Osteoblast (primary cell): ENCODE data around the gene INPP5B. TPM values are rescaled to one million over a fixed set of nuclear protein-coding genes. Genes with fewer than 3 reads are reported as not detected.

Source experiments
- DNase-seq: peaks from one replicate; pipeline ENCODE4 v3.0.0; 2011; ENCODE audit warnings: low spot score, mixed read lengths; ENCODE audit not compliant: insufficient read length; ENCODE audit errors: missing footprints
- H2AFZ ChIP-seq: 2 replicates; pipeline ENCODE4 v1.6.0; 2011; ENCODE audit warnings: mild to moderate bottlenecking, low read length
- H3K27ac ChIP-seq: 2 replicates; pipeline ENCODE4 v1.5.1; 2011; ENCODE audit warnings: mild to moderate bottlenecking, low read depth, low read length, moderate library complexity
- H3K27me3 ChIP-seq: 2 replicates; pipeline ENCODE4 v1.6.0; 2012; ENCODE audit warnings: mild to moderate bottlenecking, control low read depth, inconsistent platforms, low read length, moderate library complexity; ENCODE audit not compliant: insufficient read depth
- H3K36me3 ChIP-seq: 2 replicates; pipeline ENCODE4 v1.5.1; 2011; ENCODE audit warnings: mild to moderate bottlenecking, low read length, control low read depth, moderate library complexity; ENCODE audit not compliant: insufficient read depth
- H3K4me1 ChIP-seq: 2 replicates; pipeline ENCODE4 v1.5.1; 2011; ENCODE audit warnings: mild to moderate bottlenecking, low read length, control low read depth, moderate library complexity; ENCODE audit not compliant: insufficient read depth
- H3K4me2 ChIP-seq: 2 replicates; pipeline ENCODE4 v1.6.0; 2011; ENCODE audit warnings: mild to moderate bottlenecking, low read length; ENCODE audit not compliant: insufficient read depth
- H3K4me3 ChIP-seq: fragments of 200-600 bp; sonication (generic); 3 replicates; pipeline ENCODE4 v1.5.1; 2012; ENCODE audit warnings: mild to moderate bottlenecking, low read length, inconsistent platforms; ENCODE audit not compliant: insufficient read depth
- H3K79me2 ChIP-seq: 2 replicates; pipeline ENCODE4 v1.6.0; 2012; ENCODE audit warnings: mild to moderate bottlenecking, low read length, control low read depth, inconsistent platforms; ENCODE audit not compliant: insufficient read depth
- H3K9me3 ChIP-seq: 2 replicates; pipeline ENCODE4 v1.5.1; 2011; ENCODE audit warnings: low read depth, low read length, control low read depth
- H4K20me1 ChIP-seq: 2 replicates; pipeline ENCODE4 v1.6.0; 2012; ENCODE audit warnings: mild to moderate bottlenecking, low read length, control low read depth; ENCODE audit not compliant: insufficient read depth
- total RNA-seq: library from RNA; depleted of rRNA; stranded (reverse); fragments of >200 nt; gene quantifications from 2 replicates; pipeline ENCODE4 v1.2.3, GENCODE V29; 2012
- TF ChIP-seq, protein P1 (sequence below): IDR thresholded peaks from 2 replicates; pipeline ENCODE4 v1.5.1; 2011; ENCODE audit warnings: mild to moderate bottlenecking, low read depth, low read length, moderate library complexity; ENCODE audit errors: extremely low read depth

INPP5B gene
- total RNA-seq, 1 donor: 39.4 TPM

DNA sequence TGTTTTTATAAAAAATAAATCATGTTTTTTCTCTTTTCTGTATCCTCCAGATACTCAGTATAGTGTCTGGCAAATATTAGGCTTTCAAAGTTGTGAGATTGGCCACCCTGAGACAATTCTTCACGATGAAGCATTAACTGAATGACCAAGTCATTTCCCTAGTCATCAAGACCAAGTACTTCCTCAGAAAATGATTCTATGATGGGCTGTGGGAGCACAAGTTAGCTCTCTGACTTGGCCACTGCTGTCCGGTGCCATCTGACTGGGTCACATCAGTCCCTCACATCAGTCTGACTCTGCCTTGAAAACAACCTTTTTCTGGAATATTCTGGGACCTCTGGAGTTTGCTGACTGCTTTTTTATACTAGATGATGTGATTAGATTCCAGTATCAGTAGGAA is 125.4 kb downstream of the INPP5B start:
- Histone ChIP-seq H3K27ac (no peak overlapping the region), H3K4me2 (no peak overlapping the region), H3K9me3 (no peaks in the 10 kb centered on the region), H3K27me3 (no peaks in the 10 kb centered on the region), H2AFZ (no peak overlapping the region), H3K36me3 (peaks cover 45% of the 10 kb centered on the region), H3K4me3 (no peak overlapping the region), H3K79me2 (no peaks in the 10 kb centered on the region), H3K4me1 (peaks cover 5% of the 10 kb centered on the region), H4K20me1 (peaks cover 2% of the 10 kb centered on the region)
- TF ChIP-seq, protein P1, sequence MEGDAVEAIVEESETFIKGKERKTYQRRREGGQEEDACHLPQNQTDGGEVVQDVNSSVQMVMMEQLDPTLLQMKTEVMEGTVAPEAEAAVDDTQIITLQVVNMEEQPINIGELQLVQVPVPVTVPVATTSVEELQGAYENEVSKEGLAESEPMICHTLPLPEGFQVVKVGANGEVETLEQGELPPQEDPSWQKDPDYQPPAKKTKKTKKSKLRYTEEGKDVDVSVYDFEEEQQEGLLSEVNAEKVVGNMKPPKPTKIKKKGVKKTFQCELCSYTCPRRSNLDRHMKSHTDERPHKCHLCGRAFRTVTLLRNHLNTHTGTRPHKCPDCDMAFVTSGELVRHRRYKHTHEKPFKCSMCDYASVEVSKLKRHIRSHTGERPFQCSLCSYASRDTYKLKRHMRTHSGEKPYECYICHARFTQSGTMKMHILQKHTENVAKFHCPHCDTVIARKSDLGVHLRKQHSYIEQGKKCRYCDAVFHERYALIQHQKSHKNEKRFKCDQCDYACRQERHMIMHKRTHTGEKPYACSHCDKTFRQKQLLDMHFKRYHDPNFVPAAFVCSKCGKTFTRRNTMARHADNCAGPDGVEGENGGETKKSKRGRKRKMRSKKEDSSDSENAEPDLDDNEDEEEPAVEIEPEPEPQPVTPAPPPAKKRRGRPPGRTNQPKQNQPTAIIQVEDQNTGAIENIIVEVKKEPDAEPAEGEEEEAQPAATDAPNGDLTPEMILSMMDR: no peak
- DNase-seq: no peak

DNA sequence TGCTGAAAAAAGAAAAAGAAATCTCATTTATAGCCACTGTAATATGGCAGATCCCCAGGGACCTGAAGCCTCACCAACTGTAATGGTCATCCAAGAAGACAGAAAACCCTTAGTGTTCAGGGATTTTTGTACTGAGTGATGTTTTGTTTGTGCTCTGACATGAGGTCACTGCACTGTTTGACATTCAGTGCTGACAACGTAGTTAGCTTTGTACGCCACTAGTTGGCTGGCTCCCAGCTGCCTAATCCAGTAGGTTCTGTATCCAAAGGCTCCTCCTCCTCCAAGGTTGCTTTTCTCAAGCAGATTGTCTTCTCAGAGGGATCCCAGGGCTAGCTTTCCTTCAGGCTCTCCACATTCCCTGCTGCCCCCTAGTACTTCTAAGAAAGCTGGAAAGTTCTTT is 129.4 kb downstream of the INPP5B start:
- TF ChIP-seq, protein P1: no peak
- no peak overlapping the region for H3K27ac ChIP-seq
- peaks cover 17% of the 10 kb centered on the region for H3K79me2 ChIP-seq
- peaks cover 11% of the 10 kb centered on the region for H4K20me1 ChIP-seq
- no peak for DNase-seq
- no peaks in the 10 kb centered on the region for H3K27me3 ChIP-seq
- H3K36me3 ChIP-seq: peaks cover 58% of the 10 kb centered on the region
- H2AFZ ChIP-seq: no peak overlapping the region
- H3K9me3 ChIP-seq: no peaks in the 10 kb centered on the region
- no peak overlapping the region for H3K4me2 ChIP-seq
- H3K4me1 ChIP-seq: peaks cover 5% of the 10 kb centered on the region
- H3K4me3 ChIP-seq: no peak overlapping the region

DNA sequence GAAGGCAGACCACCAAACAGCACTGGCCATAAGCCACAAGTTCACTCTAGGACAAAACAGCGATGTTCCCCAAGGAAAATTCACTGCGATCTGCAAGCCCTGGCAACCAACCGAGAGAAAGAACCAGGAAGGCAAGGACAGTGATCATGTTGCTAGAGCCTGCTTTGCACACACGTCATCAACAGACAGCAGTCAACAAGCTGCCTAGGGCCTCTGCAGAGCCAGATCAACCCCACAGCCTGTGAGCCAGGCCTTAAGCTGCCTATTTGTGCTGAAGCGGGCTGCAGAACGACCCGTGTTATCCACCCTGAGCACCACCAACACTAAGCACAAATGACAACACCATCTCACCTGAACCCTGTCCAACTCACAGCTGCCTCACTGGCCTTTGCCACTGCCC is 132.6 kb downstream of the INPP5B start:
- TF ChIP-seq, protein P1: no peak
- Histone ChIP-seq H3K4me2 (no peak overlapping the region), H3K27me3 (no peaks in the 10 kb centered on the region), H3K4me3 (no peak overlapping the region), H4K20me1 (peaks cover 23% of the 10 kb centered on the region), H3K79me2 (peaks cover 37% of the 10 kb centered on the region), H3K36me3 (peaks cover 45% of the 10 kb centered on the region), H3K4me1 (peaks cover 18% of the 10 kb centered on the region), H2AFZ (no peak overlapping the region), H3K27ac (no peak overlapping the region), H3K9me3 (no peaks in the 10 kb centered on the region)
- no peak for DNase-seq

DNA sequence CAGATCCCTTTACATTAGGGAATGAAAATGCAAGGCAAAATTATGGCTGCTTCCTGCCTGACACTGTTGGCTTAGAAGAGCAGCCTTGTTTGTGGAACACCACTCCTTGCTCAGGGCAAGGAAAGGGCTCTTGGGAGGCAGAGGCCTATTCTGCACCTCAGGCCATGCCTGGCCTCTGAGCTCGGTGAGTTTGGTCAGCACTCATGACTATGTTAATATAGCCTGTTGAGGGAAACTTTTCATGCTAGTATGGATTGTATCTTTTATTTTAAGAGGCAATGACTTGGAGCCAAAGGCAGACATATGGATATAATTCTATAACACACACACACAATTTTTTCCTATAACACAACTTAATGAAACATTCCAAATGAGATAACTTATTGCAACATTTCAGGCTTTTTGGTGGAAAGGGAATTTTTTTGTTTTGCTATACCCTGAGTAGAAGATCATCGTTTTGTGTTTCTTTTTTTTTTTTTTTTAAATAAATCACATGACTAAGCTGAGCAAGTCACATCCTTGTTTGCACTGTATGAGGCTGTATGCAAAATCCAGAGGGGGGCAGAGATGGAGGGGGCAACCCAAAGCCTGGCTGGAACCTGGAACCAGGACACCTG is 133.2 kb downstream of the INPP5B start:
- no peaks in the 10 kb centered on the region for H3K27me3 ChIP-seq
- H3K4me2 ChIP-seq: no peak overlapping the region
- H3K79me2 ChIP-seq: peaks cover 37% of the 10 kb centered on the region
- no peak overlapping the region for H2AFZ ChIP-seq
- DNase-seq: no peak
- TF ChIP-seq, protein P1: no peak
- peaks cover 41% of the 10 kb centered on the region for H3K36me3 ChIP-seq
- no peak overlapping the region for H3K4me3 ChIP-seq
- peaks cover 21% of the 10 kb centered on the region for H3K4me1 ChIP-seq
- no peak overlapping the region for H3K27ac ChIP-seq
- no peaks in the 10 kb centered on the region for H3K9me3 ChIP-seq
- peaks cover 23% of the 10 kb centered on the region for H4K20me1 ChIP-seq
